Raji (cell line): ENCODE measurements around the gene SH3BP4.

ENCODE experiments used
- POLR2A ChIP-seq: IDR thresholded peaks from 2 replicates; pipeline ENCODE4 v1.6.1; 2011; ENCODE audit warnings: low read depth, low read length, control low read depth; ENCODE audit not compliant: insufficient read depth

Gene SH3BP4

GRCh38 chr2:234982096-234982834 lies 30.4 kb downstream of the SH3BP4 start:
- no peak for TF ChIP-seq POLR2A

- TF ChIP-seq POLR2A: no peak
These were observed 31.4 kb downstream of the SH3BP4 start for GRCh38 chr2:234983011-234983726.

- no peak for TF ChIP-seq POLR2A
These were observed 33.9 kb downstream of the SH3BP4 start for GRCh38 chr2:234985608-234986245.

GRCh38 chr2:234986390-234986789 lies 34.6 kb downstream of the SH3BP4 start:
- TF ChIP-seq POLR2A: no peak

GRCh38 chr2:234986876-234987720 lies 35.3 kb downstream of the SH3BP4 start:
- no peak for TF ChIP-seq POLR2A

- TF ChIP-seq POLR2A: no peak
These were observed 35.9 kb downstream of the SH3BP4 start for GRCh38 chr2:234987754-234988153.

GRCh38 chr2:234988491-234988890 lies 36.7 kb downstream of the SH3BP4 start:
- no peak for TF ChIP-seq POLR2A

GRCh38 chr2:234989183-234989701 lies 37.4 kb downstream of the SH3BP4 start:
- TF ChIP-seq POLR2A: no peak

- TF ChIP-seq POLR2A: no peak
These were observed 38.5 kb downstream of the SH3BP4 start for GRCh38 chr2:234990300-234990699.

- TF ChIP-seq POLR2A: no peak
These were observed 39.5 kb downstream of the SH3BP4 start for GRCh38 chr2:234991290-234991689.

GRCh38 chr2:234991793-234992192 lies 40.0 kb downstream of the SH3BP4 start:
- no peak for TF ChIP-seq POLR2A

GRCh38 chr2:234992196-234992595 lies 40.4 kb downstream of the SH3BP4 start:
- no peak for TF ChIP-seq POLR2A

GRCh38 chr2:234992624-234993349 lies 41.0 kb downstream of the SH3BP4 start:
- no peak for TF ChIP-seq POLR2A

- no peak for TF ChIP-seq POLR2A
These were observed 41.7 kb downstream of the SH3BP4 start for GRCh38 chr2:234993541-234993981.
